Measurements from ENCODE around the gene PDZK1IP1. TPM values are rescaled to one million over a fixed set of nuclear protein-coding genes. Genes with fewer than 3 reads are reported as not detected.

Gene PDZK1IP1
- total and polyA plus RNA-seq, 2 of the 13 experiments (the other 11 are each of a cell fraction or from before 2014, with no cell fraction given), result 0.24 to 1.6 TPM

DNA sequence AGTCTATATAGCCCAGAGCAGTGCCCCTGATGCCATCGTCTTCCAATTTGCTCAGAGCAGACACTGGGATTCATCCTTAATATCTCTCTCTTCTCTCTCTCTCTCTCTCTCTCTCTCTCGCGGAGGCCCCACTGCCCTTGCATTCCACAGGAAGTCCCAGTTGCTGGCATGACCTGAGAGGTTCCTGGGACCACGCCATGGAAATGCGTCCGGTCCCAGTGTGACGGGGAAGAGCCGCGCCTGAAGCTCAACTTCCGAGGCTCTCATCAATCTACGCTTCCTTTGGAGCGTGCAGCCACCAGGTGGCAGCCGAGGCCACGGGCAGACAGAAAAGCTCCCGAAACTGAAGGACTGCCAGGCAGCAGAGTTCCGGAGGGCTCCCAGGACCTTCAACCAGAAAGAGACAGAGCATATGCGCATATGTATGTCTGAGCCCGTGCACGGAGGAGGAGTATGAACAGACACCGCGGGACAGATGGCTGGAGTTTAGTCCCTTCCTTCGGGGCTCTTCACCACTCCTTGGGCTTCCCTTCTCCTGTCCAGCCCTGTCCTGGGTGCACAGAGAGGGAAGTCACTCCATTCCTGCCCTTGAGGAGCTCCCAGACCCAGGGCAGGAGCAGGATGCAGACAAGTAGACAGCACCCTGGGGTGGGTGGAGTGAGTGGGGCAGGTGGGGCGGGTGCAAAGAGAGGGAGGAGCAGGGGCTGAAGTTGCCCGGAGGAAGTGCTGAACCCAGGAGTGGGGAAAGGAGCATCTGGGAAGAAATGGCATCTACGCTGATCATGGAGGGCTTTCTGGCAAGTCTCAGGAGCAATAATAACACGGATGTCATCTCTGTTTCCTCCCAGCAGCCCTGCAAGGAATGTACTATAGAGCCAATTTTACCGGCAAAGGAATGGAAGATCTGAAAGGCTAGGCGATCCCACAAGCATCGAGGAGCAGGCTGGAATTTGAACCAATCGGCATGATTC is 10.5 kb downstream of the PDZK1IP1 start (continued):
- 0 out of 2 replicates have a peak, but pooled peaks have one; percentile 36 for TF ChIP-seq ZSCAN9 (CRISPR knock-in tag; IDR thresholded peaks at IDR 0.05; ENCODE audit: borderline replicate concordance)
- no peak for TF ChIP-seq ISL2 (CRISPR knock-in tag; IDR thresholded peaks at IDR 0.05)
- no peak for TF ChIP-seq HNRNPLL (IDR thresholded peaks at IDR 0.05; ENCODE audit: low read depth, low read length, poor library complexity, severe bottlenecking)
- TF ChIP-seq ZFAT (CRISPR knock-in tag; conservative IDR thresholded peaks at IDR 0.05), result no peak
- no peak for TF ChIP-seq SOX13 (IDR thresholded peaks at IDR 0.05)
- TF ChIP-seq SOX13 (CRISPR knock-in tag; conservative IDR thresholded peaks at IDR 0.05 in 1 of 2, IDR thresholded peaks at IDR 0.05 in 1 of 2), result peak in 1 of 2 experiments; percentile 26; a peak in 1 of 4 replicates
- TF ChIP-seq ZFP36 (IDR thresholded peaks at IDR 0.05; ENCODE audit: borderline replicate concordance, low read depth, low read length, partially characterized antibody), result no peak
- no peak for TF ChIP-seq ZFP36L1 (CRISPR knock-in tag; IDR thresholded peaks at IDR 0.05)
- no peak for TF ChIP-seq E2F1 (CRISPR knock-in tag; IDR thresholded peaks at IDR 0.05)
- TF ChIP-seq RNF219 (CRISPR knock-in tag; IDR thresholded peaks at IDR 0.05), result no peak
- TF ChIP-seq ZNF691 (CRISPR knock-in tag; IDR thresholded peaks at IDR 0.05; ENCODE audit: borderline replicate concordance, low read depth), result 0 out of 2 replicates have a peak, but pooled peaks have one; percentile 72
- TF ChIP-seq REPIN1 (CRISPR knock-in tag; IDR thresholded peaks at IDR 0.05; ENCODE audit: borderline replicate concordance, low read depth), result 0 out of 2 replicates have a peak, but pooled peaks have one; percentile 25
- TF ChIP-seq HMGA1 (CRISPR knock-in tag; conservative IDR thresholded peaks at IDR 0.05), result no peak
- TF ChIP-seq ZNF83 (CRISPR knock-in tag; IDR thresholded peaks at IDR 0.05; ENCODE audit: borderline replicate concordance), result no peak
- no peak for TF ChIP-seq IKZF4 (CRISPR knock-in tag; IDR thresholded peaks at IDR 0.05; ENCODE audit: borderline replicate concordance, low read depth, not compliant biosample characterization)
- no peak for TF ChIP-seq ZZZ3 (CRISPR knock-in tag; IDR thresholded peaks at IDR 0.05; ENCODE audit: borderline replicate concordance)
- no peak for TF ChIP-seq SP1 (IDR thresholded peaks at IDR 0.05)
- peak; percentile 43; the same call in 1 of the 2 replicates for TF ChIP-seq SP1 (CRISPR knock-in tag; IDR thresholded peaks at IDR 0.05)
- no peak for TF ChIP-seq ZIK1 (CRISPR knock-in tag; IDR thresholded peaks at IDR 0.05; ENCODE audit: borderline replicate concordance, low read depth)
- no peak for TF ChIP-seq ZNF256 (CRISPR knock-in tag; conservative IDR thresholded peaks at IDR 0.05)
- TF ChIP-seq DNMT1 (CRISPR knock-in tag; IDR thresholded peaks at IDR 0.05), result no peak
- TF ChIP-seq DMTF1 (CRISPR knock-in tag; IDR thresholded peaks at IDR 0.05), result no peak
- no peak for TF ChIP-seq ZNF282 (IDR thresholded peaks at IDR 0.05; ENCODE audit: partially characterized antibody)

All from HepG2 (cell line).